Measurements from ENCODE around the gene XXYLT1. TPM values are rescaled to one million over a fixed set of nuclear protein-coding genes. Genes with fewer than 3 reads are reported as not detected.

The XXYLT1 gene
- total RNA-seq, 1 donor from 2014 or later, result 25.4 TPM

GRCh38 chr3:195116407-195117185, 154.4 kb downstream of the XXYLT1 start:
- DNase-seq (ENCODE audit: low spot score, unreplicated experiment), result no peak
- no peak overlapping the region for H3K27ac Mint-ChIP-seq
- peaks cover 24% of the 10 kb centered on the region for H3K4me1 Mint-ChIP-seq (ENCODE audit: low read depth)
- H3K27me3 Mint-ChIP-seq, result peaks cover 23% of the 10 kb centered on the region
- H3K9me3 Mint-ChIP-seq (ENCODE audit: low read depth), result no peaks in the 10 kb centered on the region
- no peaks in the 10 kb centered on the region for H3K36me3 Mint-ChIP-seq (ENCODE audit: insufficient read depth)
- H3K4me3 Mint-ChIP-seq (ENCODE audit: low read depth), result no peak overlapping the region
- no peak for TF ChIP-seq CTCF (IDR thresholded peaks at IDR 0.05; ENCODE audit: unreplicated experiment)

- Mint-ChIP-seq H3K4me1 (ENCODE audit: low read depth) (peaks cover 24% of the 10 kb centered on the region), H3K36me3 (ENCODE audit: insufficient read depth) (no peaks in the 10 kb centered on the region), H3K27ac (no peak overlapping the region), H3K9me3 (ENCODE audit: low read depth) (no peaks in the 10 kb centered on the region), H3K4me3 (ENCODE audit: low read depth) (no peak overlapping the region), H3K27me3 (peaks cover 23% of the 10 kb centered on the region)
- DNase-seq (ENCODE audit: low spot score, unreplicated experiment), result no peak
- TF ChIP-seq CTCF (IDR thresholded peaks at IDR 0.05; ENCODE audit: unreplicated experiment), result no peak
These were observed 155.2 kb downstream of the XXYLT1 start for GRCh38 chr3:195115600-195116406.

- Mint-ChIP-seq H3K27ac (no peak overlapping the region), H3K4me3 (ENCODE audit: low read depth) (no peak overlapping the region), H3K27me3 (peaks cover 23% of the 10 kb centered on the region), H3K4me1 (ENCODE audit: low read depth) (peaks cover 24% of the 10 kb centered on the region), H3K9me3 (ENCODE audit: low read depth) (no peaks in the 10 kb centered on the region), H3K36me3 (ENCODE audit: insufficient read depth) (no peaks in the 10 kb centered on the region)
- no peak for DNase-seq (ENCODE audit: low spot score, unreplicated experiment)
- no peak for TF ChIP-seq CTCF (IDR thresholded peaks at IDR 0.05; ENCODE audit: unreplicated experiment)
These were observed 156.0 kb downstream of the XXYLT1 start for GRCh38 chr3:195114786-195115599.

- Mint-ChIP-seq H3K27me3 (peaks cover 23% of the 10 kb centered on the region), H3K36me3 (ENCODE audit: insufficient read depth) (no peaks in the 10 kb centered on the region), H3K4me3 (ENCODE audit: low read depth) (no peak overlapping the region), H3K27ac (no peak overlapping the region), H3K4me1 (ENCODE audit: low read depth) (peaks cover 17% of the 10 kb centered on the region), H3K9me3 (ENCODE audit: low read depth) (no peaks in the 10 kb centered on the region)
- no peak for TF ChIP-seq CTCF (IDR thresholded peaks at IDR 0.05; ENCODE audit: unreplicated experiment)
- no peak for DNase-seq (ENCODE audit: low spot score, unreplicated experiment)
These were observed 157.2 kb downstream of the XXYLT1 start for GRCh38 chr3:195113536-195114425.

All from progenitor cell of endocrine pancreas (in vitro differentiated cells).